ENCODE data around the gene ANKIB1. TPM values are rescaled to one million over a fixed set of nuclear protein-coding genes. Genes with fewer than 3 reads are reported as not detected.

ANKIB1 gene
- total and polyA plus RNA-seq, 11 donors, result 9.0 to 67.9 (median 43.4) TPM

GRCh38 chr7:92391071-92391470 lies 145.3 kb downstream of the ANKIB1 start:
- Histone ChIP-seq H3K9me3 (no peaks in the 10 kb centered on the region), H3K27ac (no peak overlapping the region), H3K36me3 (peaks cover 0 to 94% (median 55%) of the 10 kb centered on the region in 9 donors), H3K27me3 (no peaks in the 10 kb centered on the region), H3K4me1 (no peaks in the 10 kb centered on the region), H3K4me3 (no peak overlapping the region)
- DNase-seq (no peak), ATAC-seq (no peak)
- 87 to 90% (median 89%) methylated on average over 5 of the region's 5 CpGs for WGBS, 4 donors
- no peak for TF ChIP-seq POLR2A (IDR thresholded peaks at IDR 0.05)
- TF ChIP-seq CTCF (IDR thresholded peaks at IDR 0.05), result no peak
- intact Hi-C loops (cut with DNase I), result no loop called here

GRCh38 chr7:92397542-92397941 lies 151.8 kb downstream of the ANKIB1 start:
- DNase-seq (no peak), ATAC-seq (no peak)
- no peaks in the 10 kb centered on the region for H3K27me3 ChIP-seq
- WGBS, 4 donors, result 91 to 95% (median 93%) methylated on average over 6 of the region's 6 CpGs
- intact Hi-C loops (cut with DNase I), result no loop called here
- TF ChIP-seq CTCF (IDR thresholded peaks at IDR 0.05) (no peak), POLR2A (IDR thresholded peaks at IDR 0.05) (no peak)
- H3K4me1 ChIP-seq, result no peaks in the 10 kb centered on the region
- no peaks in the 10 kb centered on the region for H3K9me3 ChIP-seq
- H3K27ac ChIP-seq, result no peak overlapping the region
- H3K4me3 ChIP-seq, result no peak overlapping the region
- peaks cover 0 to 83% (median 58%) of the 10 kb centered on the region in 9 donors for H3K36me3 ChIP-seq

- 96 to 99% (median 97%) methylated on average over 2 of the region's 2 CpGs for WGBS, 4 donors
- H3K4me3 ChIP-seq, result no peak overlapping the region
- H3K36me3 ChIP-seq, result peaks cover 0 to 65% (median 42%) of the 10 kb centered on the region in 9 donors
- DNase-seq, result no peak
- TF ChIP-seq CTCF (IDR thresholded peaks at IDR 0.05) (no peak), POLR2A (IDR thresholded peaks at IDR 0.05) (no peak)
- H3K27me3 ChIP-seq, result no peaks in the 10 kb centered on the region
- intact Hi-C loops (cut with DNase I), result no loop called here
- H3K27ac ChIP-seq, result no peak overlapping the region
- no peaks in the 10 kb centered on the region for H3K4me1 ChIP-seq
- H3K9me3 ChIP-seq, result no peaks in the 10 kb centered on the region
- ATAC-seq, result no peak
Measured at GRCh38 chr7:92400013-92400412, 154.2 kb downstream of the ANKIB1 start.

GRCh38 chr7:92402920-92403759 lies 157.4 kb downstream of the ANKIB1 start:
- whole genome bisulfite sequencing, 4 donors, result 62 to 74% (median 66%) methylated on average over 3 to 4 of the region's 4 CpGs
- Histone ChIP-seq H3K4me3 (no peak overlapping the region), H3K4me1 (no peaks in the 10 kb centered on the region), H3K27me3 (no peaks in the 10 kb centered on the region), H3K36me3 (peaks cover 0 to 35% (median 20%) of the 10 kb centered on the region in 9 donors), H3K27ac (no peak overlapping the region), H3K9me3 (no peaks in the 10 kb centered on the region)
- no peak for ATAC-seq
- intact Hi-C loops (cut with DNase I), result no loop called here
- DNase-seq, result no peak
- TF ChIP-seq CTCF (IDR thresholded peaks at IDR 0.05), result no peak
- TF ChIP-seq POLR2A (IDR thresholded peaks at IDR 0.05), result no peak

Data from heart left ventricle (tissue), 16 donors.